ELR (cell line): ENCODE measurements around the gene MECP2.
"Not testable (repeated sequence)": the region's sequence is repeated elsewhere in the genome, so short reads cannot be mapped to it uniquely, and the experiment has no call there.

Experiments
- DNase-seq: peaks from one replicate; pipeline ENCODE4 v3.0.0-alpha.2; 2015; ENCODE audit warnings: low read depth

MECP2 gene

DNA sequence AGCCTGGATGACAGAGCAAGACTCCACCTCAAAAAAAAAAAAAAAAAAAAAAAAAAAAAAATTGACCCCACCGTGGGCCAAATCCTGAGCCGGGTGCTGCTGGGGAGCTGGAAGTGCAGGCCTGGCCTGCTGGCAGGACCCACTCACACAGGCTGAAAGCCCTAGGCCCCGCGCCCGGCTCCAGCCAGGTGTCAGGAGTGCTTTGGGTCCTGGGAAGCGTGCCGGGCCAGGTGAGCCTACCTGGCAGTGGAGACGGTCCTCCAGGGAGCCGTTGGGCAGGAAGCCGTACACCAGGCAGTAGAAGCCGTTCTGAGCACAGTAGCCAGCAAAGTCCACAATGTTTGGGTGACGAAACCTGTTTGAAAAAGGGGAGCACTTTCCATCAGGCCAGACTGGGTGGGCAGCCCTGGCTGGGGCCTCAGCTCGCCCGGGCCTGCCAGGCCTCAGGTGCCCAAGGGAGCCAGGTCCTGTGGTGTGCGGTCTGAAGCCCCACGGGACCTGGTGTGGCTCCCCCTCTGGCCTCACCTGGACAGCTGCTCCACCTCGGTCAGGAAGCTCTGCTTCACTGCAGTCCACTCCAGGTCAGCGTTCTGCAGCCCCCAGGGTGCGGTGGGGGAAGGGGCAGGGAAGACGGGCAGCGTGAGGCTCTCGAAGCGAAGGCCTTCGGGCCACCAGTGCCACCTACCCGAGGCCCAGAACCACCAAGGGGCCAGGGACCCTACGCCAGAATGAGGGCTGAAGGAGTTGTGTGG is 79.6 kb downstream of the MECP2 start:
- DNase-seq, result no peak

DNA sequence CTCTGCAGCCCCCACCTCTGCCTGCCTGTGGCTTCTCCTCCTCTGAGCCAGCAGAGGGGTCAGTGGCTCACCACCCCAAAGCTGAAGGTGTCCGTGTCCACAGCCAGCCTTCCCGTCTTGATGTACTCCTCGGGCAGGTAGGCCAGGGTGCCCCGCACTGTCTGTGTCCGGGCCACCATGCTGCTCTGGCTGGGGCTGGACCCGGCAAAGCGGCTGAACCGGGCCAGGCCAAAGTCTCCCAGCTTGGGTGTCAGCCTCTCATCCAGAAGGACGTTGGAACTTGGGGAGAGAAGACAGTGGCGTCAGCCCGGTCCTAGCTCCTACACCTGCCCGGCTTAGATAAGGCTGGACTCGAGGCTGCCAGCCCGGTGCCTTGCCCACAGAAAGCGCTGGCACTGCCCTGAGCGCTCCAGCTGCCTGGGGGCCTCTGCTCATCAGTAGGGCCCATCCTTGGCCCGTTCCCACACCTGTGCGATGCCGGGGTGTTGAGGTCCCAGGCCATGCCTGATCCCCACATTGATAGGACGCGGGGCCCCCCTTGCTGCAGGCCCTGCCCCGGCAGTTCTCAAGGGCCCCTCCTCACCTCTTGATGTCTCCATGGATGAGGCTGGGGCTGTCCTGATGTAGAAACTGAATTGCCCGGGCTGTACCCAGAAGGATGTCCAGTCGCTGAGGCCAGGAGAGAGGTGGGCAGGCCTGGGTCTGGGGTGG is 81.0 kb downstream of the MECP2 start:
- no peak for DNase-seq

DNA sequence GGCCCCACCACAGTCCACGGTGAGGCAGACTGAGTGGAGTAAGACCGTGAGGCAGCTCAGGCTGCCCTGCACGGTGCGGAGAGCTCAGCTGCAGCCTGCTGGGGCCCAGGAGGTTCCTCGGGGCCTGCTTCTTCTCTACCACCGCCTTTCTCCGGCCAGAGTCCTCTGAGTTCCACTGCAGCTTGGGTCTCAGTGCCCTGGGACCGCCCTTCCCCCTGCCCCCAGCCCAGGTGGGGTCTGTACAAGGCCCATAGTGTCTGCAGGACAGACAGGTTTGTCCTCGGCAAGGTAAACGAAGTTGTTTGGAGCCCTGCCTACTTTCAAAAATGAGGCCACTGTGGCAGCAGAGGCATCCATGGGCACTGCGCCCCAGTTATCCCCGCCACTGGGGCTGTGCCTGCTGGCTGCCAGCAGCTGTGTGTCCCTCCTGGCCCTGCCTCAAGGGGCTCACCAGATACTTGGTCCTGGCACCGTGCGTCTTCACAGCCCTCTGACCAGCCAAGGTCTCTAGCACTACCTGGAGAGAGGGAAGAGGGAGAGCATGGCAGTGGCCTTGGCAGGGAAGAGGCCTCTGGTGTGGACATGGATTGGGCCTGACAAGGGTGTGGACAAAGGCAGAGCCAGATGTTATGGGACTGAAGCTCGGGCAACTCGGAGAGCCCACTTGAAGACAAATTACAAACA is 81.8 kb downstream of the MECP2 start:
- DNase-seq, result no peak

DNA sequence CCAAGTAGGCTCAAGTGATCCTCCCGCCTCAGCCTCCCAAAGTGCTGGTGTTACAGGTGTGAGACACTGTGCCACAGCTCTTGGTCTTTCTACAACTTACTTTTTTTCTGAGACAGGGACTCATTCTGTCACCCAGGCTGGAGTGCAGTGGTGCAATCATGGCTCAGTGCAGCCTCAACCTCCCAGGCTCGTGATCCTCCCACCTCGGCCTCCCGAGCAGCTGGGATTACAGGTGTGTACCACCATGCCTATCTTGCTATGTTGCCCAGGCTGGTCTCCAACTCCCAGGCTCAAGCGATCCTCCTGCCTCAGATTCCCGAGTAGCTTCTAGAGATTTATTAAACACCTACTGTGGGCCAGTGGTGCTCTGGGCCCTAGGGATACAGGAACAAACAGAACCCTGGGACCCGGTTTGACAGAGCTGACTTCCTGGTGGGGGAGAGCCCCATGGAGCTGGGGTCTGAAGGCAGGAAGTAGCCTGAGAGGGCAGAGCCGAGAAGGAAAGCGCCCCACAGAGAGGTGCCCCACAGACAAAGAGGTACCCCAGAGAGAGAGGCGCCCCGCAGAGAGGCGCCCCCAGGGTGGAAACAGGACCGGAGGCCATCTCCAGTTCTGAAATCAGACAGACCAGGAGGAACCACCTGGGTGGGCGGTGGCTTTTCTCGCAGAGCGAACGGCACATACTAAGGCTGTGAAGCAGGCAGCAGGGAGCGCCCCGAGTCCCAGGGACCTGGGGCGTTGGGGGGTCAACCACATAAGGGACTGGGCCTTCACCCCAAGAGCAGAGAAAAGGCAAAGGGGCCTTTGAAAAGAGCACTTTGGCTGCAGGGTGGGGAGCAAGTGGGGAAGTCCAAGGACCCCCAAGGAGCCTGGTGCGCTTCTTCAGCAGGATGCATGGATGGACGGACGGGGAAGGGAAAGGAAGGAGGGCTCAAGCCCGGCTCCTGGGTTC is 82.8 kb downstream of the MECP2 start:
- DNase-seq, result no peak

DNA sequence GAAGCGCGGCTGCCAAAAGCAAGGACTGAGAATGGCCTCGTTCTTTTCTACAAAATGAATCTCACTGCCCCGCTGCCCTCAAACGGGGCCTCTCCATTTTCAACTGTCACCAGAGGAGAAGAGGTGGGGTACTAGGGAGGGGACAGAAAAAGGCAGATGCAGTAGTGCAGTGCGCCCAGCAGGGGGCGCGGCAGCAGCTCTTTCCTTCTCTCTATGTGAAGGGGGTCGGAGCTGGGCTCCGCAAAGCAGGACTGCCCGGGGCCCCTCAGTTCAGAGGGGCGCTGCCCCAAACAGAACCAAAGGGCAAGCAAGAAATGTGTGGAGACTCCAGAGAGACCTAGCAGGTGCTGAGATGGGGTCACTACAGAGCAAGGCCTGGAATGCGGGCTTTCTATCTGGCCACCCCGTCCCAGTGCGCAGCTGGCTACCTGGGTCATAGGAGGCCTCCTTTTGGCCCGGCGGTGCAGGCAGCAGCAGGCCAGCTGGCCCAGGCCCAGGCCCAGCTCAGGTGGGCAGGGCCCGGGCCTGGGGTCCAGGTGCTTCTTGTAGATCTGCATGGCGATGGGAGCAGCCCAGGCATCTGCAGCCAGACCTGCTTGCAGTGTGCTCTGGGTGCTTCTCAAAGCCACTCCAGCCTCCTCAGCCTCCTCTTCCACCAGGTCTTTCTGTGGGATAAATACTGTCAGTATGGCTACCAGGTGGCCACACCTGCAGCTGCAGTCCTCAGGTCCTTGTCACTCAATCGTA is 83.7 kb downstream of the MECP2 start:
- DNase-seq, result peak; percentile 47

DNA sequence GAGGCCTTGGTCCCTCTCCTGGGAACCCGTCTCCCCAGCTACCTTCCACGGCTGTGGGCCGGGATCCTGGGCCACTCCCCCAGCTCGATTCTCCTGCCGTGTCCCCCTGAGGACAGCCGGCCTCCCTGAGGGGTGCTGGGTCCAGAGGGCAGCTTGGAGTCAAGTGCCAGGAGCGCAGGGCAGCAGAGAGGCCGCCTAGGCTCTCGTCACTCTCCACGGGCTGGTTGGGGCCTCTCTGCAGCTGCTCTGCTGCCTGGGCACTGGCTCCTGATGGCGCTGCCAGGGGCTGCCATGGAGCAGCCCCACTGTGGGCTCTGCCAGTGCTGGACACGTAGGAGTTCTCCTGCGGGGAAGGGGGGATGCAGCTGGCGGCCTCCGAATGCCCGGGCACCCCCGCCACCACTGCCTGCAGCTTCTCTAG is 84.5 kb downstream of the MECP2 start:
- DNase-seq, result no peak

DNA sequence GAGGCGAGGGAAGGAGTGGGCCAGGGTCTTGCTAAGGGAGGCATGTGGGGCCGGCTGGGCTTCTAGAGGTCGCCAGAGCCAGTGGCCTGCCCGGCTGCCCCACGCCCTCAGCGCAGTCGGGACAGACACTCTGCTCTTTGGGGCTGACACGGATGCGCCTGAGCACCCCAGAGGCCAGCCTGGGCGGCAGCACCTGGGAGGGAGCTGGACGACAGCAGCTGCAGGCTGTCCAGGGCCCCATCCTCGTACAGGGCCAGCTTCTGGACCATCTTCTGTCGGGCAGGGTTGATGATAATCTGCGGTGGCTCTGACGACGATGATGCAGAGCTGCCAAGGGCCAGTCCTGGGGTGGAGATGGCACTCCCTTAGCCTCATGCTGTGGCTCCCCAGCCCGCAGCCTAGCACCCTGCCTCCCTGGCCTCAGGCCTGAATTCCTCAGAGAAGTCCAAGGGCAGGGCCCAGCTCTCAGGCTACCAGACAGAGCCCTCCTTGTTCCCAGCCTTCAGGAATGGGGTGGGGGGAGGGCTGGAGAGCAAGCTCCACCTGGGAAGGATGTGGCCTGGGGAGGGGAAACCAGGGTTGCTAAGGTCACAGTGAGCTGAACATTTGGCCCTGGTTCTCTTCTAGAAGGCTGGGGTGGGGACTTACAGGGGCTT is 85.1 kb downstream of the MECP2 start:
- DNase-seq, result no peak

DNA sequence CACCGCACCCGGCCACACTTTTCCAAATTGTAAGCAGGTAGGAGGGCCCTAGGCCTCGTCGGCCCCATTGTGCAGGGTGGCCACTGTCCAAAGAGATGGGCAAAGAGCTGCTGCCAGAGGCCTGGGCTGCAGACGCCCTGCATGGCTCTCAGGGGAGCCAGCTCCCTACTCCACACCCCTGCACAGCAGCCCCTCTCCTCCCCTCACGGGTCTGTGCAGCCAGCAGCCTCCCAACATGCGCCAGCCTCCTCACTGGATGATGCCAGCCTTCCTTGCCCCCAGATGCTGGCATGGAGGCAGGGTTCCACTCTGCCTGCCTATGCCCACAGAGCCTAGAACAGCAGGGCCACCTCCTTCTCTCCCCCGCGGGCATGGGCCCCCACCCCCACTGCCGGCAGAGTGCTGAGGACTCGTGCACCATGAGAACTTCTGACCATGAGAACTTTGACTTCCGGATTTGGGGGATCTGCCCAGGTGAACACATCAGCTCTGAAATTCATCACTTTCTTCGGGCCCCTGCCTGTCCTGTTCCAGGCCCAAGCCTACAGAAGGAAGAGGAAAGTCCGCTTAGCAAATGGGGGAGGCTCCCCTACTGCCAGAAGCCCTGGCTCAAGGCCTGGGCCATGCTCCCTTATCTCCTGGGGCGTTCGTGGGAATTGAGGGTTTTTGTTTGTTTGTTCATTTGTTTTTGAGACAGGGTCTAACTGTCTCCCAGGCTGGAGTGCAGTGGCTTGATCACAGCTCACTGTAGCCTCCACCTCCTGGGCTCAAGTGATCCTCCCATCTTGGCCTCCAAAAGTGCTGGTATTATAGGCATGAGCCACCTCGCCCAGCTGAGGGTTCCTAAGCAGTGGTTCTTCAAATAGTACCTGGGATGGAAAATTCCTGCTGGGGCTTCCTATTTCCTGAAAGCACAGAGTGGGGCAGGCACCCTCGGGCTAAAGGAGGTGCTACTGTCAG is 85.9 kb downstream of the MECP2 start:
- no peak for DNase-seq

DNA sequence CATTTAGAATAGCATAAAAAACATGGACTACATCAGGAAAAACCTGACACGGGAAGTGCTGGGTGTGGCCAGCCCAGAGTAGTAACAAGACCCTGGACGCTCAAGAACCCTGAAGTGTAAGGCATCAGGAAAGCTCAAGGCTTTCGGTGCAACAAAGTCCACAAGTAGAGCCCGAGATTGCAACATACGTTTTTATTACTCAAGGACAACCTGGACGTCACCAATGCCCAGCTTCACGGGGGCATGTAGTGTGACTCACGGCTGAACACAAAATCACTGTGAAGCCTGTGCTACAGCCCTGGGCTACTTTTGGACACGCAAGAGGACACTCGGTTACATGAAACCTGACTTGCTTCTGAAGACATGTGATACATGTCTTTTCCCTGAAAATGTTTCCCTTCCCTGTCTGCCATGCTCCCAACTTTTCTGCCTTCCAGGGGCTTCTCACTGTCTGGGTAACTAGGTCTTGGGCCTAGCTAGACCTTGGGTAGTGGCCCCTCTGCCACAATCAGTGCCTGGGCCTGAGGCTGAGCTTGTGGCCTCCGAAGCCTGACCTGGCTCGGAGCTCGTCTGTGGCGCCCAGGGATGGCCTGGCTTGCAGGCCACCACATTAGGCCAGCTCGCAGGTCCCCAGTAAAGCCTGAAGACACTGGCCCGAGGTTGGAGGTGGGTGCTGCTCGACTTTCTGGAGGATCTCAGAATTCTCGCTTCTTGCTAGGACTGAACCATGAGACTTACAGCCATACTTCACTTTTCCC is 87.0 kb downstream of the MECP2 start:
- DNase-seq, result peak; percentile 48

DNA sequence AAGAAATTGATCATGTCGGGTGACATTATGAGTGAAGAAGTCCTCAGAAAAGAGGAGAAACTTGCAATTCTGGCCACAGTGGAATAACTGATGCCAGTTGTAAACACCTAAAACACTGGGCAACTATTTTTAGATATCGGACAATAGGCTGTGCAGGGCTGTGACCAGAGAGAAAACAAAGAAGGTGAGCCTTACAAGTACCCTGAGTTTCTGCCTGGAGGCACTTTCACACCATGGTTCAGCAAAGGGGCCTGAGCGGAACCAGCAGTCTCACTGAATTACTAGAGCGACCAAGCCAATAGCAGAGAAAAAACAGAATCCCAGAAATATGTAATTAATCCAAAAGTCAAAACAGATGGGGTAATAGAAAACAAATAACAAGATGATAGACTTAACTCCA is 89.0 kb downstream of the MECP2 start:
- no peak for DNase-seq

DNA sequence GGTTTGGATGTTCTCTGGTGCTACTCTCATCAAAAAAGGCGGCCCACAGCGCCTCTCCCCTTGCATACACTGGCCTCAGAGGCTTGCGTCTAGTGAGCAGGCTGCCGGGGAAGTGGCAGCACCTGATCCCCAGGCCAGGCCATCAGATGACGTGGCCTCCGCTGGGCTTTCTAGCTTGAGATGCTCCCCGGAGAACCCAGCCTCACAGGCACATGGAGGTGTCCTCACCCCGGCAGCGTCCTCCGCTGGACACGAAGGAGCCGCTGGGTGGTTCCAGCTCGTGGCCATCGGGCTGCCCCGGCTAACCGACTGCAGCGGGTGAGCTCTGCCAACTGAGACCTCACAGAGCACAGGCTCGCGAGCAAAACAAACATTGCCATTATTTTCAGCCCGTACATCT is 90.6 kb downstream of the MECP2 start:
- DNase-seq, result no peak

DNA sequence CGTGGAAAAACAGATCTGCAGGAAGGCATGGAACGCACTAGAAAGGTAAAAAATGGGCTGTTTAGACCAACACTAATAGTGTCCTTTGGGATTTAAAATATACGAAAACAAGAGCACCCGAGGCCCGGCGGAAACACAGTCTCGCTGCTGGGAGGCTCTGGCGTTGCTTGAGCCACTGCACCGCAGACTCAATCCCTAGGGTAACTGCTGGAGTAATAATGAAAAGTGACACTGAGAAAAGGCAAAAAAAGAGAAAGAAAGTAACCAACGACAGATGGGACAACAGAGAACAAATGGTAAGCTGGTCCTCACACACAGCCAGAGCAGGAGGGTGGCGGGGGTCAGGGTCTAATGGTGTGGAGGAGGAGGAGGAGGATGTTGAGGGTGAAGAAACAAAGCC is 93.2 kb downstream of the MECP2 start:
- no peak for DNase-seq

DNA sequence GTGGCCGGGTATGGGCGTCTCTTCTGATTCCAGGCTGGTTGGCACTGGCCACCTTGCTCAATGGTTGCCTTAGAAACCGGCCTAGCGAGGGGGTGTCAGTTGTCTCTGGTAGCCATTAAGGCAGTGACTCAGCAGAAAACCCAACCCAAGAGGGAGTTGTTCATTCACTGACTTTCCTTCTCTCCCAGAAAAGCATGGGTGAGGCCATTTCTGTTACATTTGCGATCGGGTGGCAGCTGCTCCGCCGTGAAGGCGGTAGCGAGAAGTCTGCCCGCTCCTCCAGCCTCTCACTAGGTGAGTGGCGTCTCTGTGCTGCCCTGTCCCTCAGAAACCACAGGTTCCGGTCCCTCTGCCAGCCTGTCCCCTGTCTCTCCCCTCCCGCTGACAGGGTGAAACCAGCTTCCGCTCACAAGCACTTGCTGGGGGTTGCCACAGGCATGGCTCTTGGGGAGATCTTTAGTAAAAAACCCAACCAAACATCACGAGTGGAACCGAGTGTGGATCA is 95.2 kb downstream of the MECP2 start:
- DNase-seq, result peak; percentile 59

DNA sequence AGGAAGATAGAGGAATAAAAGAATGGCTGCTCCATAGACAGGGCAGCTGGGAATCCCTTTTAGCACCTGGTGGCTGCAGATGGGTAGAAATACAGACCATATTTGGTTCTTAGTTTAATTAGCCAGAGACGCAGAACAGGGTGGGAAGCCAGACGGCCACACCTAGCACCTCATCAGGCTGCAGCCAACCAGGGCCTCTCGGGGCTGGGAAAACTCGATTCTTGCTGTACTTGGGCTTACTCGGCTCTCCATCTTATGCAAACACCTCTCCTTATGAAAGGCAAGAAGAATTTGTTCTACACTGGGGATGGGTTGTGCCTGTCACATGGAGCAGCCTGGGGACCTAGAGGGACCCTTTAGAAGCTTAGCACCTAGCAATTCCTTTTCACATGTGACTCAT is 97.5 kb downstream of the MECP2 start:
- DNase-seq, result no peak

DNA sequence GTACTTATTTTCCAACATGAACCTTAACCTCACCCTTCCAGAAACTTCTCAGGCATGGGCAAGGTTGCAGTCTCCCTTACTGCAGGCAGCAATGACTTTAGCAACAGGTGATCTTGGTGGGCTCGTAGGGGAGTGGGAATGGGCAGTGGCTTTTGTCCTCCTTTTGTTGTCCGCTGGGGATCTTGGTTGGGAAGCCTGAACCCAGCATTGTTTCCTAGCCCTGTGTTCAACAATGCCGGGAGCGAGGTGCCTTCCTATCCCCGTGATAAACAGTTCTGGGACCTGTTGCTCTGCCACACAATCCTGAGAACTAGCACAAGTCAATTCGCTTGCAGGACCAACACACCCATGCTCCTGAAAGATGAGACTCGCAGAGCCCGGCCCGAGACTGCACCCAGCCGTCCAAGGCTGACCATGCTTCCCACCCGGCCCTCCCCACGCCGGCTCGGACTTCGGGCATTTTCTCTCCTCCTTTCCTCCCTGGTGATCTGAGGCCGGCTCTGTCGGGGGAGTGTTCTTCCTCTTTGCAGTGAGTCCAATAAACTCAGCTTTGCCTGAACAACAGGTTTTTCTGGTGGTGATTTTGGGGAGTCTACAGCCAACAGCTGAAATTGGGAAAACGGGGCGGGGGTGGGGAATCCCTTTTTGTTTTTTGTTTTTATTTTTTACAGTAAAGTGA is 98.0 kb downstream of the MECP2 start:
- DNase-seq, result no peak

DNA sequence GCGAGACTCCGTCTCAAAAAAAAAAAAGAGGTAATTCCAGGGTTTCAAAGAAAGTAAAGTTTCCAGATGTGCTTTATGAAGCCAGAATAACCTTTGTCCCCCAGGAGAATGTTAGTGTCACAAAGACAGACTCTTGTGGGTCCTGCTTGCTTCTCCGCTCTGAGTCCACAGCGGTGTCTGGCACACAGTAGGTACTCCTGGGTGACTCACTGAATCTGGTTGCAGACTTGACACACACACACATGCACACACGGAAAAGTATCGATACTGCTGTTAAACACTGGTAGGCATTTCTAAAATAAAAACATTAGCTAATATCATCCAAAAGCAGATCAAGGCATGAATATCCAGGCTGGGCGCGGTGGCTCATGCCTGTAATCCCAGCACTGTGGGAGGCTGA is 102.0 kb downstream of the MECP2 start:
- no peak for DNase-seq

DNA sequence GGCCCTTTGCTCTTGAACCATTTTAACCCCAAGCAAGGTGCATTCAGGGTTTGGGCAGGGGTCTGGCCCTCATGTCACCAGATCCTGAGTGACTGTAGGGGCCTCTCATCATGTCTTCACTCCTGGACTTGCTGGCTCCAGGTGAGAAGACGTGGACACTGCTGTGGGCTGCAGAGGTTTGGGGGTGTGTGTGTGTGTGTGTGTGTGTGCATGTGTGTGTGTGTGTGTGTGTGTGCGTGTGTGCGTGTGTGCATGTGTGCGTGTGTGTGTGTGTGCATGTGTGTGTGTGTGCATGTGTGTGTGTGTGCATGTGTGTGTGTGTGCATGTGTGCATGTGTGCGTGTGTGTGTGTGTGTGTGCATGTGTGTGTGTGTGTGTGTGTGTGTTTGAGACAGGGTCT is 103.1 kb downstream of the MECP2 start:
- DNase-seq, result not testable (repeated sequence)

DNA sequence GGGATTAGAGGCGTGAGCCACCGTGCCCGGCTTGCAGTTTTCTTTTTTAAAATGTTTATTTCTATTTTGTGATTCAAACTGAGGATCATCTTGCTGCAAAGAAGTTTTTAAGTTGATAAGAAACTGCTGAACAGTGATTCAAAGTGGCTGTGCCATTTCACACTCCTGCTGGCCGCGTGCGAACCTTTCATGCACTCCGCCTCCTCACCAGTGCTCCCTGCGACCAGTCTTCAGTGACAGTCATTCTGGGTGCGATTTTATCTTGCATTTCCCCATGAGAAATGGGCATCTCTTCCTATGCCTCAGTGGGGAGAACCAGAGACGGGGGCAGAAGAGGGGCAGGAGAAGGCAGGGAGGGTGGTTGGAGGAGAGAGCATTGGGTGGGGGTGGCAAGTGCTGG is 103.5 kb downstream of the MECP2 start:
- DNase-seq, result no peak
